NAMALWA (cell line): Measurements from ENCODE around the gene PARVA.

Experiments
- DNase-seq: peaks from one replicate; pipeline ENCODE4 v3.0.0-alpha.2; 2015; ENCODE audit warnings: low spot score

The PARVA gene

GRCh38 chr11:12433121-12433520 lies 55.8 kb downstream of the PARVA start:
- no peak for DNase-seq

- DNase-seq: no peak
Measured at GRCh38 chr11:12433571-12434324, 56.4 kb downstream of the PARVA start.

- no peak for DNase-seq
Measured at GRCh38 chr11:12434325-12434654, 56.9 kb downstream of the PARVA start.

- no peak for DNase-seq
Measured at GRCh38 chr11:12435264-12435663, 57.9 kb downstream of the PARVA start.

- DNase-seq: no peak
Measured at GRCh38 chr11:12436266-12436665, 58.9 kb downstream of the PARVA start.

- no peak for DNase-seq
Measured at GRCh38 chr11:12438291-12438690, 60.9 kb downstream of the PARVA start.

- no peak for DNase-seq
Measured at GRCh38 chr11:12439615-12440014, 62.2 kb downstream of the PARVA start.

GRCh38 chr11:12440565-12440964 lies 63.2 kb downstream of the PARVA start:
- DNase-seq: no peak

GRCh38 chr11:12441231-12441861 lies 64.0 kb downstream of the PARVA start:
- DNase-seq: no peak

- DNase-seq: no peak
Measured at GRCh38 chr11:12444601-12445000, 67.2 kb downstream of the PARVA start.

- no peak for DNase-seq
Measured at GRCh38 chr11:12445001-12445400, 67.6 kb downstream of the PARVA start.

- no peak for DNase-seq
Measured at GRCh38 chr11:12446863-12447262, 69.5 kb downstream of the PARVA start.

GRCh38 chr11:12448131-12448939 lies 71.0 kb downstream of the PARVA start:
- no peak for DNase-seq

GRCh38 chr11:12449961-12450715 lies 72.8 kb downstream of the PARVA start:
- DNase-seq: no peak

GRCh38 chr11:12451179-12451814 lies 73.9 kb downstream of the PARVA start:
- no peak for DNase-seq

- no peak for DNase-seq
Measured at GRCh38 chr11:12453243-12453642, 75.9 kb downstream of the PARVA start.

GRCh38 chr11:12454782-12455181 lies 77.4 kb downstream of the PARVA start:
- DNase-seq: no peak

GRCh38 chr11:12455938-12456337 lies 78.6 kb downstream of the PARVA start:
- no peak for DNase-seq

GRCh38 chr11:12456651-12457579 lies 79.5 kb downstream of the PARVA start:
- DNase-seq: no peak

GRCh38 chr11:12458042-12458441 lies 80.7 kb downstream of the PARVA start:
- no peak for DNase-seq

GRCh38 chr11:12459374-12459773 lies 82.0 kb downstream of the PARVA start:
- DNase-seq: no peak
